Endothelial cell of umbilical vein (primary cell): ENCODE measurements around the gene OLFML2B. TPM values are rescaled to one million over a fixed set of nuclear protein-coding genes. Genes with fewer than 3 reads are reported as not detected.

Experiments used
- BruUV-seq: library from RNA; stranded (reverse); fragments of 400-500 nt; replicated peaks from 2 replicates; lab custom pipeline; 2021; lab: Mats Ljungman, UMichigan
- CTCF ChIA-PET: fragments of 300-600, 350-600 bp; sonication (Branson Sonifier 250); formaldehyde crosslinking; loops from one replicate; lab custom pipeline; 2021; ENCODE audit warnings: antibody characterized with exemption, inconsistent platforms; lab: Charles Lee
- POLR2A ChIA-PET: fragments of 300-600, 350-600 bp; sonication (Branson Sonifier 250); formaldehyde crosslinking; loops from one replicate; lab custom pipeline; 2021; ENCODE audit warnings: antibody characterized with exemption, inconsistent platforms; lab: Charles Lee
- DNase-seq: peaks from one replicate; pipeline ENCODE4 v3.0.0-alpha.2; 2011; ENCODE audit warnings: low read depth, low spot score
- FAIRE-seq: peaks from 2 replicates; lab custom pipeline; 2011; peaks lifted over from hg19 to GRCh38; lab: Jason Lieb, UNC
- H2AFZ ChIP-seq: 2 replicates; pipeline ENCODE4 v1.6.0; 2012; ENCODE audit warnings: low read depth, low read length, control low read depth, inconsistent platforms
- H3K27ac ChIP-seq: 2 replicates; pipeline ENCODE4 v1.5.1; 2011; ENCODE audit warnings: low read depth, mild to moderate bottlenecking, control low read depth, low read length, moderate library complexity; ENCODE audit not compliant: insufficient read depth
- H3K27me3 ChIP-seq, 2 experiments: 2 replicates each; pipeline versions ENCODE4 v1.6.0 to v1.6.1; 2011; ENCODE audit warnings: low read length in 2 of 2, mixed read lengths in 1 of 2; ENCODE audit not compliant: control insufficient read depth in 2 of 2, insufficient read depth in 2 of 2
- H3K36me3 ChIP-seq, 2 experiments: 2 replicates in 1 of 2; 3 replicates in 1 of 2; pipeline ENCODE4 v1.5.1; 2011; ENCODE audit warnings: low read length in 2 of 2, mild to moderate bottlenecking in 1 of 2, moderate library complexity in 1 of 2; ENCODE audit not compliant: control insufficient read depth in 2 of 2, insufficient read depth in 2 of 2; ENCODE audit errors: extremely low read depth in 1 of 2
- H3K4me1 ChIP-seq: 3 replicates; pipeline ENCODE4 v1.5.1; 2011; ENCODE audit warnings: mild to moderate bottlenecking, low read length; ENCODE audit not compliant: control insufficient read depth, insufficient read depth; ENCODE audit errors: extremely low read depth
- H3K4me2 ChIP-seq: 2 replicates; pipeline ENCODE4 v1.6.1; 2011; ENCODE audit warnings: low read length, control low read depth, mixed read lengths; ENCODE audit not compliant: insufficient read depth
- H3K4me3 ChIP-seq, 3 experiments: fragments of 200-600 bp in 1 of 3; sonication (generic), shearing (Covaris generic) in 1 of 3; replicated peaks in 1 of 3; 2 replicates each; pipeline ENCODE4 v1.5.1; 2011 to 2016; ENCODE audit warnings: control low read depth in 3 of 3, low read length in 3 of 3, mild to moderate bottlenecking in 2 of 3, inconsistent platforms in 1 of 3, low read depth in 1 of 3, moderate library complexity in 1 of 3; ENCODE audit not compliant: insufficient read depth in 1 of 3
- H3K79me2 ChIP-seq: 2 replicates; pipeline ENCODE4 v1.6.0; 2012; ENCODE audit warnings: low read length, inconsistent platforms; ENCODE audit not compliant: control insufficient read depth, insufficient read depth
- H3K9ac ChIP-seq: replicated peaks from 2 replicates; pipeline ENCODE3; 2011; ENCODE audit warnings: low read length, control low read depth; ENCODE audit not compliant: insufficient read depth; ENCODE audit errors: extremely low read depth
- H3K9me1 ChIP-seq: replicated peaks from 3 replicates; pipeline ENCODE4 v1.6.0; 2011; ENCODE audit warnings: mild to moderate bottlenecking, low read length; ENCODE audit not compliant: control insufficient read depth, insufficient read depth; ENCODE audit errors: extremely low read depth
- H3K9me3 ChIP-seq: replicated peaks from 2 replicates; pipeline ENCODE4 v1.5.1; 2012; ENCODE audit warnings: low read length, inconsistent platforms; ENCODE audit not compliant: control insufficient read depth, insufficient read depth
- H4K20me1 ChIP-seq: replicated peaks from 2 replicates; pipeline ENCODE3; 2011; ENCODE audit warnings: mild to moderate bottlenecking, low read length; ENCODE audit not compliant: control insufficient read depth, insufficient read depth; ENCODE audit errors: extremely low read depth
- EZH2 ChIP-seq: IDR thresholded peaks from 2 replicates; pipeline ENCODE4 v1.6.1; 2012; ENCODE audit warnings: borderline replicate concordance, low read depth, mild to moderate bottlenecking, moderate library complexity, low read length, inconsistent platforms; ENCODE audit not compliant: severe bottlenecking
- FOS ChIP-seq: IDR thresholded peaks from 2 replicates; pipeline ENCODE4 v1.6.1; 2011; ENCODE audit warnings: mild to moderate bottlenecking, low read length, moderate library complexity, borderline replicate concordance; ENCODE audit not compliant: insufficient read depth
- GATA2 ChIP-seq: IDR thresholded peaks from 2 replicates; pipeline ENCODE4 v1.7.0; 2011; ENCODE audit warnings: low read depth, mild to moderate bottlenecking, moderate library complexity, mixed read lengths, low read length; ENCODE audit not compliant: insufficient read length, insufficient read depth
- JUN ChIP-seq: IDR thresholded peaks from 2 replicates; pipeline ENCODE4 v1.6.1; 2011; ENCODE audit warnings: borderline replicate concordance, low read depth; ENCODE audit not compliant: insufficient read length, insufficient read depth
- MYC ChIP-seq: IDR thresholded peaks from one replicate; pipeline ENCODE4 v1.6.1; 2011; ENCODE audit warnings: mild to moderate bottlenecking, low read depth, low read length
- POLR2A ChIP-seq: IDR thresholded peaks from 2 replicates; pipeline ENCODE4 v1.6.1; 2012; ENCODE audit warnings: low read depth, mild to moderate bottlenecking, control low read depth, low read length
- POLR2AphosphoS5 ChIP-seq: IDR thresholded peaks from 2 replicates; pipeline ENCODE4 v1.6.1; 2012; ENCODE audit warnings: low read depth, mild to moderate bottlenecking, control low read depth, low read length, moderate library complexity; ENCODE audit not compliant: insufficient read depth
- dilution Hi-C: fragments of 300-500 bp; cut with MboI; formaldehyde crosslinking; loops from one replicate; pipeline ENCODE4 v1.15.0; 2019; ENCODE audit warnings: low sequenced_read_pairs; ENCODE audit not compliant: extremely low pct_ligation_motif_present
- intact Hi-C: fragments of 100-400 bp; cut with micrococcal nuclease; formaldehyde crosslinking; loops from one replicate; pipeline ENCODE4 v1.10.0; 2022
- polyA plus RNA-seq, 4 experiments: library from polyadenylated mRNA; depleted of rRNA in 3 of 4; stranded (reverse) in 3 of 4; unstranded in 1 of 4; fragments of >200 nt; gene quantifications; 2 replicates each; pipeline versions ENCODE4 v1.2.1 to v1.2.3, GENCODE V29; 2011 to 2012; ENCODE audit warnings: missing spikeins in 1 of 4
- total RNA-seq: library from RNA; stranded (reverse); gene quantifications from 2 replicates; pipeline ENCODE4 v1.2.3, GENCODE V29; 2021
- TF ChIP-seq, protein P1 (sequence below): IDR thresholded peaks from 2 replicates; pipeline ENCODE4 v1.6.1; 2011; ENCODE audit not compliant: insufficient read depth, insufficient read length
- TF ChIP-seq, protein P2 (sequence below), 2 donors: IDR thresholded peaks; 1 replicate in 1 of 2; 2 replicates in 1 of 2; pipeline ENCODE4 v1.5.1; 2011; ENCODE audit warnings: low read length in 2 of 2, mild to moderate bottlenecking in 2 of 2, moderate library complexity in 2 of 2, control low read depth in 1 of 2, inconsistent platforms in 1 of 2, low read depth in 1 of 2; ENCODE audit not compliant: insufficient read depth in 1 of 2; ENCODE audit errors: extremely low read depth in 1 of 2

The OLFML2B gene
- total and polyA plus RNA-seq, 2 donors (not counting 3 experiments of a cell fraction or from before 2014, with no cell fraction given): 0.58 to 0.62 TPM

DNA sequence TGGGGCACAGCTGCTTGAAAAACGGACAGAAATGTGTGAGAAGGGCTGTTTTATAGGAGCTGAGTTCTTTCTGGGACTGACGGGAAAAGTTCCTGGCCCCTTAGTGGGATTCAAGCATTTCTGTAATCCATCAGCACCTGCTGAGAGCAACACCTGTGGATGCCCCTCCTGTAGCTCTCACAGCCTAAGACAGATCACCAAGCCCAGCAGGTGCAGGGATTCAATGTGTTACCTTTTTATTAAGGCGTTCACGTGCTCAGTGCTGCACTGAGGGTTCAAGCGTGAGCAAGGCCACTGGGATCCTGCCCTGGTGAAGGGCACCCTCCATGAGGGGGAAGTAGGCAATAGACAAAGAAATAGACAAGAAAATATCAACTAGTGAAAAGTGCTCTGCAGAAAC, 14.9 kb downstream of the OLFML2B start:
- ChIA-PET POLR2A (no interaction called here), CTCF (interaction anchor here (1.0 kb wide), 1 partner anchor 28 kb away, joined by 4 read pairs; no protein-coding TSS in a partner anchor)
- Histone ChIP-seq H3K9ac (no peak overlapping the region), H3K4me3 (no peak overlapping the region), H3K9me3 (no peaks in the 10 kb centered on the region), H3K9me1 (no peaks in the 10 kb centered on the region), H3K27ac (no peak overlapping the region), H2AFZ (no peak overlapping the region), H3K4me1 (peaks cover 3% of the 10 kb centered on the region), H3K79me2 (no peaks in the 10 kb centered on the region), H3K4me2 (no peak overlapping the region), H3K36me3 (no peaks in the 10 kb centered on the region), H4K20me1 (no peaks in the 10 kb centered on the region), H3K27me3 (peaks cover 8 to 14% of the 10 kb centered on the region in 2 experiments)
- dilution Hi-C loops: no loop called here
- intact Hi-C loops: no loop called here
- no TSS peak for BruUV-seq
- FAIRE-seq: no peak
- TF ChIP-seq GATA2 (no peak), MYC (no peak), POLR2A (no peak), EZH2 (no peak)
- TF ChIP-seq, protein P1, sequence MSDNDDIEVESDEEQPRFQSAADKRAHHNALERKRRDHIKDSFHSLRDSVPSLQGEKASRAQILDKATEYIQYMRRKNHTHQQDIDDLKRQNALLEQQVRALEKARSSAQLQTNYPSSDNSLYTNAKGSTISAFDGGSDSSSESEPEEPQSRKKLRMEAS: no peak
- DNase-seq: no peak

DNA sequence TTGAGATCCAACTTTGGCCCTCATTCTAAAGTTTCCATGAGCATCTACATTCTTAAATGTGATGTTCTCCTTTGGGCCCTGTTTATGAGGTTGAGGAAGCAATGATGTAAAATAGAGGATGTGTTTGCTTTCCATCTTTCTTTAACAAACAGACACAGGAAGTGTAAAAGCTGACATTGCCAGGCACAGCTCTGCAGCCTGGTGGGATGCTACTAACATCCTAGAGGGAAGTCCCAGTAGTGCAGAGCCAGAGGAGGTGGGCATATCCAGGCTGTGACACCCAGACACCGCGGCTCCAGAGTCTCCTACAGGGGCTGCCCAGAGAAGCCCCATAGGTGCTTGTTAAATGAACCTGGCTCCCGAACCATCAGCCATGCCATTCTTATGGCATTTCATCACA, 16.2 kb downstream of the OLFML2B start:
- H3K9me1 ChIP-seq: no peaks in the 10 kb centered on the region
- DNase-seq (no peak), FAIRE-seq (no peak)
- TF ChIP-seq POLR2A (no peak), JUN (no peak), POLR2AphosphoS5 (no peak), EZH2 (no peak), FOS (no peak), GATA2 (no peak), MYC (no peak)
- TF ChIP-seq, protein P1: no peak
- TF ChIP-seq, protein P2, sequence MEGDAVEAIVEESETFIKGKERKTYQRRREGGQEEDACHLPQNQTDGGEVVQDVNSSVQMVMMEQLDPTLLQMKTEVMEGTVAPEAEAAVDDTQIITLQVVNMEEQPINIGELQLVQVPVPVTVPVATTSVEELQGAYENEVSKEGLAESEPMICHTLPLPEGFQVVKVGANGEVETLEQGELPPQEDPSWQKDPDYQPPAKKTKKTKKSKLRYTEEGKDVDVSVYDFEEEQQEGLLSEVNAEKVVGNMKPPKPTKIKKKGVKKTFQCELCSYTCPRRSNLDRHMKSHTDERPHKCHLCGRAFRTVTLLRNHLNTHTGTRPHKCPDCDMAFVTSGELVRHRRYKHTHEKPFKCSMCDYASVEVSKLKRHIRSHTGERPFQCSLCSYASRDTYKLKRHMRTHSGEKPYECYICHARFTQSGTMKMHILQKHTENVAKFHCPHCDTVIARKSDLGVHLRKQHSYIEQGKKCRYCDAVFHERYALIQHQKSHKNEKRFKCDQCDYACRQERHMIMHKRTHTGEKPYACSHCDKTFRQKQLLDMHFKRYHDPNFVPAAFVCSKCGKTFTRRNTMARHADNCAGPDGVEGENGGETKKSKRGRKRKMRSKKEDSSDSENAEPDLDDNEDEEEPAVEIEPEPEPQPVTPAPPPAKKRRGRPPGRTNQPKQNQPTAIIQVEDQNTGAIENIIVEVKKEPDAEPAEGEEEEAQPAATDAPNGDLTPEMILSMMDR (IDR thresholded peaks at IDR 0.05; ENCODE audit: extremely low read depth in 1 of 2, insufficient read depth in 1 of 2, low read depth in 1 of 2, low read length in 2 of 2): no peak
- intact Hi-C loops (no loop called here), dilution Hi-C loops (no loop called here)
- no peaks in the 10 kb centered on the region for H3K36me3 ChIP-seq
- CTCF ChIA-PET: interaction anchor here (0.7 kb wide), 1 partner anchor 16 kb away, joined by 3 read pairs; the partner anchor contains the start of gene OLFML2B
- peaks cover 5% of the 10 kb centered on the region for H3K4me1 ChIP-seq
- no peaks in the 10 kb centered on the region for H3K9me3 ChIP-seq
- no peak overlapping the region for H2AFZ ChIP-seq
- no peaks in the 10 kb centered on the region for H3K79me2 ChIP-seq
- no peak overlapping the region for H3K4me3 ChIP-seq
- H3K4me2 ChIP-seq: no peak overlapping the region
- H3K27me3 ChIP-seq: peaks cover under 1 to 10% of the 10 kb centered on the region in 2 experiments
- no peaks in the 10 kb centered on the region for H4K20me1 ChIP-seq
- no TSS peak for BruUV-seq
- H3K27ac ChIP-seq: no peak overlapping the region
- POLR2A ChIA-PET: no interaction called here
- no peak overlapping the region for H3K9ac ChIP-seq
